Activated T-helper 2 cell treated with anti-CD3 and anti-CD28 coated beads, Interferon-gamma antibody, Interleukin-2, Interleukin-4, amounts not matched to agents 10 μg/mL and 5 μg/mL and 100 μg/mL, durations not matched to agents 14 hours and 24 hours and 36 hours (primary cell): ENCODE data around the gene NSL1. TPM values are rescaled to one million over a fixed set of nuclear protein-coding genes. Genes with fewer than 3 reads are reported as not detected.
A peak's percentile ranks its signal among the peaks of the same experiment; 100 is the strongest.

Source experiments
- DNase-seq: peaks from one replicate; pipeline ENCODE4 v3.0.0; 2021; ENCODE audit warnings: low spot score
- H3K27ac Mint-ChIP-seq: one replicate; pipeline ENCODE4 v1.8.0; 2021; ENCODE audit warnings: mixed read lengths
- H3K27me3 Mint-ChIP-seq: one replicate; pipeline ENCODE4 v1.8.0; 2021; ENCODE audit warnings: low read depth, mixed read lengths
- H3K36me3 Mint-ChIP-seq: one replicate; pipeline ENCODE4 v1.8.0; 2021; ENCODE audit warnings: low read depth, mixed read lengths
- H3K4me1 Mint-ChIP-seq: one replicate; pipeline ENCODE4 v1.8.0; 2021; ENCODE audit warnings: low read depth, mixed read lengths
- H3K4me3 Mint-ChIP-seq: one replicate; pipeline ENCODE4 v1.8.0; 2021; ENCODE audit warnings: low read depth, mild to moderate bottlenecking, moderate library complexity, mixed read lengths
- H3K9me3 Mint-ChIP-seq: one replicate; pipeline ENCODE4 v1.8.0; 2021; ENCODE audit warnings: mixed read lengths
- intact Hi-C: fragments of 100-400 bp; cut with micrococcal nuclease; formaldehyde crosslinking; loops from one replicate; pipeline ENCODE4 v1.15.1; 2023
- total RNA-seq: library from RNA; stranded (reverse); gene quantifications from 2 replicates; pipeline ENCODE4 v1.2.3, GENCODE V29; 2022

NSL1 gene
- total RNA-seq, 1 donor from 2014 or later = 45.4 TPM

GRCh38 chr1:212710566-212710965, 81.0 kb downstream of the NSL1 start:
- H3K9me3 Mint-ChIP-seq = no peaks in the 10 kb centered on the region
- H3K27me3 Mint-ChIP-seq = no peaks in the 10 kb centered on the region
- DNase-seq = no peak
- no peak overlapping the region for H3K27ac Mint-ChIP-seq
- H3K36me3 Mint-ChIP-seq = no peaks in the 10 kb centered on the region
- peaks cover 29% of the 10 kb centered on the region for H3K4me1 Mint-ChIP-seq
- no peak overlapping the region for H3K4me3 Mint-ChIP-seq
- intact Hi-C loops = no loop called here

GRCh38 chr1:212703991-212704564, 87.5 kb downstream of the NSL1 start:
- H3K4me3 Mint-ChIP-seq = no peak overlapping the region
- no peaks in the 10 kb centered on the region for H3K27me3 Mint-ChIP-seq
- no peaks in the 10 kb centered on the region for H3K9me3 Mint-ChIP-seq
- H3K4me1 Mint-ChIP-seq = peaks cover 40% of the 10 kb centered on the region
- no peaks in the 10 kb centered on the region for H3K36me3 Mint-ChIP-seq
- intact Hi-C loops = loop anchor here (1.0 kb wide), 1 partner anchor 8 kb away; no protein-coding TSS in a partner anchor
- no peak for DNase-seq
- peak overlapping the region; percentile 59 for H3K27ac Mint-ChIP-seq

- peaks cover 49% of the 10 kb centered on the region for H3K4me1 Mint-ChIP-seq
- peak overlapping the region; percentile 74 for H3K27ac Mint-ChIP-seq
- H3K27me3 Mint-ChIP-seq = no peaks in the 10 kb centered on the region
- DNase-seq = no peak
- H3K36me3 Mint-ChIP-seq = peaks cover 9% of the 10 kb centered on the region
- H3K9me3 Mint-ChIP-seq = no peaks in the 10 kb centered on the region
- intact Hi-C loops = loop anchor here (1.0 kb wide), 1 partner anchor 10 kb away; no protein-coding TSS in a partner anchor
- peak overlapping the region; percentile 46 for H3K4me3 Mint-ChIP-seq
These were observed 88.9 kb downstream of the NSL1 start for GRCh38 chr1:212702672-212703071.

- DNase-seq = no peak
- Mint-ChIP-seq H3K27me3 (no peaks in the 10 kb centered on the region), H3K36me3 (peaks cover 16% of the 10 kb centered on the region), H3K4me1 (peaks cover 57% of the 10 kb centered on the region), H3K27ac (peak overlapping the region; percentile 58), H3K4me3 (peak overlapping the region; percentile 90), H3K9me3 (no peaks in the 10 kb centered on the region)
- intact Hi-C loops = loop anchor here (1.0 kb wide), 1 partner anchor 19 kb away; no protein-coding TSS in a partner anchor
These were observed 89.7 kb downstream of the NSL1 start for GRCh38 chr1:212701910-212702309.

GRCh38 chr1:212700892-212701819, 90.4 kb downstream of the NSL1 start:
- no peaks in the 10 kb centered on the region for H3K27me3 Mint-ChIP-seq
- peaks cover 62% of the 10 kb centered on the region for H3K4me1 Mint-ChIP-seq
- H3K9me3 Mint-ChIP-seq = no peaks in the 10 kb centered on the region
- peaks cover 24% of the 10 kb centered on the region for H3K36me3 Mint-ChIP-seq
- H3K27ac Mint-ChIP-seq = peak overlapping the region; percentile 85
- H3K4me3 Mint-ChIP-seq = peak overlapping the region; percentile 90
- peak; percentile 11 for DNase-seq
- intact Hi-C loops = loop anchor here (1.0 kb wide), 1 partner anchor 20 kb away; no protein-coding TSS in a partner anchor

GRCh38 chr1:212700223-212700891, 91.2 kb downstream of the NSL1 start:
- Mint-ChIP-seq H3K4me1 (peaks cover 70% of the 10 kb centered on the region), H3K9me3 (no peaks in the 10 kb centered on the region), H3K4me3 (peak overlapping the region; percentile 90), H3K27ac (peak overlapping the region; percentile 85), H3K36me3 (peaks cover 32% of the 10 kb centered on the region), H3K27me3 (no peaks in the 10 kb centered on the region)
- DNase-seq = peak; percentile 36
- intact Hi-C loops = no loop called here

GRCh38 chr1:212699625-212700222, 91.9 kb downstream of the NSL1 start, which contains the start of gene BATF3:
BATF3 (minus strand) TSS chr1:212699840; CDS start chr1:212699762, 78 bp downstream.
- Mint-ChIP-seq H3K9me3 (no peaks in the 10 kb centered on the region), H3K27ac (peak within 1 kb of the TSS; percentile 85), H3K36me3 (peaks cover 36% of the 10 kb centered on the region), H3K27me3 (no peaks in the 10 kb centered on the region), H3K4me1 (peaks cover 70% of the 10 kb centered on the region), H3K4me3 (peak within 1 kb of the TSS; percentile 90)
- intact Hi-C loops = loop anchor here (1.0 to 5.0 kb wide), 6 partner anchors 13 to 159 kb away; partner anchors contain the start of genes ATF3 and FLVCR1
- DNase-seq = no peak

GRCh38 chr1:212699104-212699624, 92.4 kb downstream of the NSL1 start:
- Mint-ChIP-seq H3K4me1 (peaks cover 64% of the 10 kb centered on the region), H3K27ac (peak overlapping the region; percentile 84), H3K36me3 (peaks cover 42% of the 10 kb centered on the region), H3K9me3 (no peaks in the 10 kb centered on the region), H3K27me3 (no peaks in the 10 kb centered on the region), H3K4me3 (peak overlapping the region; percentile 90)
- peak; percentile 52 for DNase-seq
- intact Hi-C loops = loop anchor here (1.0 to 5.0 kb wide), 6 partner anchors 14 to 159 kb away; partner anchors contain the start of genes ATF3 and FLVCR1

- H3K36me3 Mint-ChIP-seq = peaks cover 48% of the 10 kb centered on the region
- no peak for DNase-seq
These were observed 93.0 kb downstream of the NSL1 start for GRCh38 chr1:212698467-212699103.

GRCh38 chr1:212696721-212697331, 94.8 kb downstream of the NSL1 start:
- H3K27me3 Mint-ChIP-seq = no peaks in the 10 kb centered on the region
- H3K27ac Mint-ChIP-seq = peak overlapping the region; percentile 75
- intact Hi-C loops = loop anchor here (5.0 kb wide), 1 partner anchor 90 kb away; the partner anchor contains the start of gene ATF3
- peaks cover 60% of the 10 kb centered on the region for H3K36me3 Mint-ChIP-seq
- no peaks in the 10 kb centered on the region for H3K9me3 Mint-ChIP-seq
- peak overlapping the region; percentile 90 for H3K4me3 Mint-ChIP-seq
- peaks cover 53% of the 10 kb centered on the region for H3K4me1 Mint-ChIP-seq
- DNase-seq = no peak

More at GRCh38 chr1:212698467-212699103, 93.0 kb downstream of the NSL1 start:
- Mint-ChIP-seq H3K4me3 (peak overlapping the region; percentile 90), H3K4me1 (peaks cover 58% of the 10 kb centered on the region), H3K27me3 (no peaks in the 10 kb centered on the region), H3K9me3 (no peaks in the 10 kb centered on the region), H3K27ac (peak overlapping the region; percentile 61)
- intact Hi-C loops = loop anchor here (1.0 to 5.0 kb wide), 7 partner anchors 14 to 160 kb away; partner anchors contain the start of genes ATF3 and FLVCR1
